ENCODE data around the gene MCOLN3. TPM values are rescaled to one million over a fixed set of nuclear protein-coding genes. Genes with fewer than 3 reads are reported as not detected.

The MCOLN3 gene
- total and polyA plus RNA-seq, 2 experiments from 2014 or later = 3.5 to 4.4 TPM

DNA sequence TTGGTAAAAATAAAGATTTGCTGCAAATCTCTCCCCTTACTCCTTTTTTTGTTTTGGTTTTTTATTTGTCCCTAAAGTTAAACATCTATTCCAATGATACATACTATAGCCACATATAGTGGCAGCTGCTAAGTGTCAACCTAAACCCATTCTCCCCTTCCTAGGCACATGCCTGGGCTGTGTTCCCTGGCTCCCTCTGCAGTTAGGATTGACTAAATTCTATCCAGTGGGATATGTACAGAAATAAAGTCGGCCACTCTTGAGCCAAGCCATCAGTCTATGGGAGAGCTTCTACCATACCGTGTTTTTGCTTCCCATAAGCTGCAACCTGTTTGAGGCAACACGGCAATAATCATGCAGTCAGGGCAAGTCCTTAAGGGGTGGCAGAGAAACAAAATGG is 23.6 kb downstream of the MCOLN3 start:
- Histone ChIP-seq H3K4me3 (no peak overlapping the region), H3K79me2 (replicated peaks; ENCODE audit: insufficient read depth) (no peaks in the 10 kb centered on the region), H3K4me1 (ENCODE audit: insufficient read depth) (no peaks in the 10 kb centered on the region), H3K36me3 (ENCODE audit: insufficient read depth) (no peaks in the 10 kb centered on the region), H3K9me2 (ENCODE audit: insufficient read depth) (no peaks in the 10 kb centered on the region), H2AFZ (no peak overlapping the region), H4K20me1 (replicated peaks; ENCODE audit: insufficient read depth) (no peaks in the 10 kb centered on the region), H3K4me2 (no peak overlapping the region), H3K27ac (ENCODE audit: low read depth) (no peak overlapping the region), H3F3A (replicated peaks; ENCODE audit: low read depth) (no peaks in the 10 kb centered on the region), H3K27me3 (ENCODE audit: insufficient read depth) (no peaks in the 10 kb centered on the region)
- Mint-ChIP-seq H3K9me3 (no peaks in the 10 kb centered on the region), H3K4me1 (no peaks in the 10 kb centered on the region), H3K4me3 (no peak overlapping the region), H3K36me3 (ENCODE audit: low read depth) (no peaks in the 10 kb centered on the region), H3K27ac (no peak overlapping the region), H3K27me3 (ENCODE audit: insufficient read depth, low read depth, poor library complexity) (no peaks in the 10 kb centered on the region)
- TF ChIP-seq CTCF (conservative IDR thresholded peaks at IDR 0.05; ENCODE audit: low read depth in 2 of 2) (peak; percentile 25 to 63; a peak in 3 of 4 replicates), ZNF114 (CRISPR knock-in tag; IDR thresholded peaks at IDR 0.05) (no peak)
- DNase-seq (ENCODE audit: low spot score) (peak; percentile 40), ATAC-seq (peak; percentile 80)

DNA sequence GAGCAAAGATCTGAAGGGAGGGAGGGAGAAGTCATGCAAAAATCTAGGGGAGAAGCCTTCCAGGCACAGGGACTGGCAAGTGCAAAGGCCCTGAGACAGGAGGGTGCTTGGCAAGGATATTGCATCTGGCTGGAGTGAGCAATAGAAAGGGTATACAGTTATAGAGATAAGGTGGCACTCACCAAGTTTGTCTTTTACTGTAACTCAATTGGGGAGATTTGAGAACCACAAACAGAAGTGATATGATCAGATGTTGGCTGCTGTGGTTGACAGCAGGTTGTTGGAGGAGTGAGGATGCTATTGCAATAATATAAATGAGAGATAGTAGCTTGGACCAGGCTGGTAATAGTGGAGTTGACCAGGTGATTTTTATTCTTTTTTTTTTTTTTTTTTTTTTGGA is 25.6 kb downstream of the MCOLN3 start:
- H3K79me2 ChIP-seq (replicated peaks; ENCODE audit: insufficient read depth) = no peaks in the 10 kb centered on the region

More for the DNA sequence above, 25.6 kb downstream of the MCOLN3 start:
- no peak overlapping the region for H3K4me2 ChIP-seq
- H3K27me3 ChIP-seq (ENCODE audit: insufficient read depth) = no peaks in the 10 kb centered on the region
- DNase-seq (ENCODE audit: low spot score) (no peak), ATAC-seq (no peak)
- no peaks in the 10 kb centered on the region for H4K20me1 ChIP-seq (replicated peaks; ENCODE audit: insufficient read depth)
- no peak overlapping the region for H3K4me3 Mint-ChIP-seq
- H3K36me3 ChIP-seq (ENCODE audit: insufficient read depth) = no peaks in the 10 kb centered on the region
- no peaks in the 10 kb centered on the region for H3F3A ChIP-seq (replicated peaks; ENCODE audit: low read depth)
- TF ChIP-seq CTCF (conservative IDR thresholded peaks at IDR 0.05; ENCODE audit: low read depth in 2 of 2) (no peak), STAT1 (IDR thresholded peaks at IDR 0.05; ENCODE audit: unreplicated experiment) (no peak), CREB1 (CRISPR knock-in tag; IDR thresholded peaks at IDR 0.05; ENCODE audit: low read depth) (no peak), ZNF114 (CRISPR knock-in tag; IDR thresholded peaks at IDR 0.05) (no peak), ZNF331 (CRISPR knock-in tag; IDR thresholded peaks at IDR 0.05; ENCODE audit: low read depth) (no peak)
- TF ChIP-seq, protein P1, sequence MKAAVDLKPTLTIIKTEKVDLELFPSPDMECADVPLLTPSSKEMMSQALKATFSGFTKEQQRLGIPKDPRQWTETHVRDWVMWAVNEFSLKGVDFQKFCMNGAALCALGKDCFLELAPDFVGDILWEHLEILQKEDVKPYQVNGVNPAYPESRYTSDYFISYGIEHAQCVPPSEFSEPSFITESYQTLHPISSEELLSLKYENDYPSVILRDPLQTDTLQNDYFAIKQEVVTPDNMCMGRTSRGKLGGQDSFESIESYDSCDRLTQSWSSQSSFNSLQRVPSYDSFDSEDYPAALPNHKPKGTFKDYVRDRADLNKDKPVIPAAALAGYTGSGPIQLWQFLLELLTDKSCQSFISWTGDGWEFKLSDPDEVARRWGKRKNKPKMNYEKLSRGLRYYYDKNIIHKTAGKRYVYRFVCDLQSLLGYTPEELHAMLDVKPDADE (IDR thresholded peaks at IDR 0.05) = no peak
- no peaks in the 10 kb centered on the region for H3K4me1 ChIP-seq (ENCODE audit: insufficient read depth)
- no peaks in the 10 kb centered on the region for H3K36me3 Mint-ChIP-seq (ENCODE audit: low read depth)
- no peak overlapping the region for H3K4me3 ChIP-seq
- no peaks in the 10 kb centered on the region for H3K9me3 Mint-ChIP-seq
- H3K27ac ChIP-seq (ENCODE audit: low read depth) = no peak overlapping the region
- no peak overlapping the region for H2AFZ ChIP-seq
- H3K27me3 Mint-ChIP-seq (ENCODE audit: insufficient read depth, low read depth, poor library complexity) = no peaks in the 10 kb centered on the region
- no peaks in the 10 kb centered on the region for H3K4me1 Mint-ChIP-seq
- no peaks in the 10 kb centered on the region for H3K9me2 ChIP-seq (ENCODE audit: insufficient read depth)
- no peak overlapping the region for H3K27ac Mint-ChIP-seq
